Ramos (cell line): Measurements from ENCODE around the gene SLC27A4.

Source experiments
- in situ Hi-C: fragments of 300-500 bp; cut with MboI; formaldehyde crosslinking; loops from one replicate; pipeline ENCODE4 v1.14.3; 2022; ENCODE audit warnings: low sequenced_read_pairs; ENCODE audit not compliant: unreplicated experiment

Gene SLC27A4

DNA sequence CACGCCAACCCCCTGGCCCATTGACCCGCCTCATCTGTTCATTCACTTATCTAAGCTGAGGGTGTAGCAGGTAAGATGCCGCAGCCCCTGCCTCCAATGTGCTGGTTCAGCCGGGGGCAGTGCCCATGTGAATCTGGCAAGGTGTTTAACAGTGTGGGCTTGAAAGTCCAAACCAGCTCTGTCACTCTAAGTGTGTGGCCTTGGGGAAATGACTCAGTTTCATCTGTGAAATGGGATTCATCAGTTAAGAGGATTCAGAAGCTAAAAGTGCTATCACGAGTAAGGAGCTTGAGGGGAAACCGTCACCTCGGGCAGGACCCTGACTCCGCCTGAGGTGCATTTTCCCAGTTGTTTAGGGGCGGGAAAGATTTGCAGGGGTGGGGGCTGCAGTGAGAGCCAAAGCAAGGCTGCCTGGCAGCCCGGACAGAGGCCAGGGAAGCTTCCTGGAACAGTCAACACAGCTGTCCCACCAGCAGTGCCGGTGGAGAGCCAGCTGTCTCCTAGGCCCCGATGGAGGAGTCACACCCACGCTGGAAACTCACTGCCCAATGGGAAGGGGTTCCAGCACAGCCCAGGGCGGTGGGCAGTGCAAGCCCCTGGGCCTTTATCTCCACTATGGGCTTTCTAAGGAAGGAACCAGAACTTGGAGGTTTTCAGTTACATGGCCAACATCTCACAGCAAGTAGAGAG lies 21.1 kb downstream of the SLC27A4 start:
- in situ Hi-C loops = loop anchor here (5.0 kb wide), 1 partner anchor 56 kb away; no protein-coding TSS in a partner anchor

DNA sequence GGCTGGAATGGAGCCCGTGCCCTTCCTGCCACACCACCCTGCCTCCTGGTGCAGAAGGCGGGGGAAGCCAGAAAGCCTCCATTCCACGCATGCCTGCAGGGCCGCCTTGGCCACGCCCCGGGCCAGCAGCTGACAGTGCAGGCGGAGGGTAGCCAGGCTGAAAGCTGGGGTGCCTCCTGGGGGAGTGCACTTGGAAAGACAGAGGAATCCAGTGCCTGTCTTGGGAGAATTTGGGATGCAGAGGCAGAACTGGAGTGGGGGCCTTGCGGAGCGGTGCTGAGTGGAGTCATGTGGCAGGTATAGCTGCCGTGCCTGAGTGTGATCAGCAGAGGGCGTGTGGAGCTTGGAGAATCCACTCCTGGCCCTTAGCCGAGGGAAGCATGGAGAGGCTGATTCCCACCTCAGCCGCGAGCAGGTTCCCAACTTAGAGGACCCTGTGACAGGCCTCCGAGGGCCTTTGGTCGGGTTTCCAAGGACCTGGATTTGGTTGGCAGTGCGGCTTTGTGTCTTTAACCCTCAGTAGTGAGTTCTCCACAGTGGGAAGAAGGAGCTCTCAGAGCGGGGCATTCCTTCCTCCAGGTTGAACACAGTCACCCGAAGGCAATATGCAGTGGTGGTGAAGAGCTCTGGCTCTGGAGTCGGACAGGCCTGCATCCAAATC lies 21.8 kb downstream of the SLC27A4 start:
- in situ Hi-C loops = loop anchor here (5.0 kb wide), 1 partner anchor 55 kb away; no protein-coding TSS in a partner anchor

DNA sequence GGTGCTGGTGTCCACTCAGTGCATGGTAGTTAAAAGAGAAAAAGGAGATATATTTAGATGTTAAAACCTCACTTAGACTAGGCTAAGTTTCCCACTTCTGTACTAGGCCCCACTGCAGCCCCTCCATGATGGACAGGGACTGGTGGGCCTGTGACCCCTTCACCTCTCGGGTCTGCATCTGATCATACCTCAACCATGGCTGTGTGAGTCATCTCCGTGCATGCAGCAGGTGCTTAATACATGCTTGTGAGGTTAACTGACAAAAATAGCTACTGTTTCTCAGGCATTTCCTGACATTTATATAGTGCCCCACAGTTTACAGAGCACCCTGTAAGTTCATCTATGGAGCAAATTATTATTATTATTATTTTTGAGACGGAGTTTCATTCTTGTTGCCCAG lies 22.4 kb downstream of the SLC27A4 start:
- in situ Hi-C loops = loop anchor here (5.0 kb wide), 1 partner anchor 55 kb away; no protein-coding TSS in a partner anchor

DNA sequence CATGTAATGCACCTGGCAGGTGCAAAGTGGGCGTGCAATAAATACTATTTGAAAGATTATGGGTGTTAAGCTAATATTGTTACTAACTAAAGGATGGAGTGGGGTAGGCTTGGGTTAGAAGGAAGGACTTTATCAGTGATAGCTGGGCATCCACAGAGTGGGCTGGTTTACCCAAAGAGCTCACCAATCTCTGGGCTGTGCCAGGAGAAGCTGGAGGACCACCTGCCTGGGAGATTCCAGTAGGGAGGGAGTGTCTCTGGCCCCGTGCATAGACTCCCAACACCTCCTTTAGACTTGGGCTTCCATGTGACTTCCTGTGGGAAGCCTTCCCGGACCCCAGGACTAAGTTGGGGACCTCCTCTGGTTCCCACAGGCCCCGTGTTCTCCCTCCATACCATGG lies 25.2 kb downstream of the SLC27A4 start:
- in situ Hi-C loops = no loop called here

DNA sequence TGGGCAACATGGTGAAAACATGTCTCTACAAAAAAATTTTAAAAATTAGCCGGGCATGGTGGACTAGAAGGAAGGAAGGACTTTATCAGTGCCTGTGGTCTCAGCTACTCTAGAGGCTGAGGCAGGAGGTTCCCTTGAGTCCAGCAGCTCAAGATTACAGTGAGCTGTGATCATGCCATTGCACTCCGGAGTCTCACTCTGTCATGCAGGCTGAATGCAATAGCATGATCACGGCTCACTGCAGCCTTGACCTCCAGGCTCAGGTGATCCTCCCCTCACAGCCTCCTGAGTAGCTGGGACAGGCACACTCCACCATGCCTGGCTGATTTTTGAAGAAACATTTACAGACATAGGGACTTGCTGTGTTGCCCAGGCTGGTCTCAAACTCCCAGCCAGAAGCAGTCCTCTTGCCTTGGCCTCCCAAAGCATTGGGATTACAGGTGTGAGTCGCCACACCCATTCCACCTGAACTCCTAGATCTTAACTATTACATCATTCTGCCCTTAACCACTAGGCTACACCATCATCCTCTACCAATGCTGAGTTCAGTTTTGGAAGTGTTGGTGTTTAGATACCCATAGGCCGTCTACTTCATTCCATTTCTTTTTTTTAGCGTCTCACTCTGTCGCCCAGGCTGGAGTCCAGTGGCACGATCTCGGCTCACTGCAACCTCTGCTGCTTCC lies 28.8 kb downstream of the SLC27A4 start:
- in situ Hi-C loops = no loop called here

DNA sequence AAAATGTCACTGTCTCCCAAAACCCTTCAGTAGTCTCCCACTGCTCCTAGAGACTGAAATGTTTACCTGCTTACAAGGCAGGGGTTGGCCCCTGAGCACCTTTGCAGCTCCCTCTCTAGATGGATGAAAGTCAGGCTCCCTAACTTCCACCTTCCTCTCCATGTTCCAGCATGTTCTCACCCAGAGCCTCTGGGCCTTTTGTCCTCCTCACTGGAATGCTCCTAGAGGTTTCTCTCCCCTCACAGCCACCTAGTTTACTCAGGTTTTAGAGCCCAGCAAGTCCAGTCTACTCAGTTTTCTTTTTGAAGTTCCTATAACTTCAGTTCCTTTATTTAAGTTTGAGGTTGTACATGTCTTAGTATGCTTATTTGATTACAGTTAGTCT lies 30.0 kb downstream of the SLC27A4 start:
- in situ Hi-C loops = no loop called here

DNA sequence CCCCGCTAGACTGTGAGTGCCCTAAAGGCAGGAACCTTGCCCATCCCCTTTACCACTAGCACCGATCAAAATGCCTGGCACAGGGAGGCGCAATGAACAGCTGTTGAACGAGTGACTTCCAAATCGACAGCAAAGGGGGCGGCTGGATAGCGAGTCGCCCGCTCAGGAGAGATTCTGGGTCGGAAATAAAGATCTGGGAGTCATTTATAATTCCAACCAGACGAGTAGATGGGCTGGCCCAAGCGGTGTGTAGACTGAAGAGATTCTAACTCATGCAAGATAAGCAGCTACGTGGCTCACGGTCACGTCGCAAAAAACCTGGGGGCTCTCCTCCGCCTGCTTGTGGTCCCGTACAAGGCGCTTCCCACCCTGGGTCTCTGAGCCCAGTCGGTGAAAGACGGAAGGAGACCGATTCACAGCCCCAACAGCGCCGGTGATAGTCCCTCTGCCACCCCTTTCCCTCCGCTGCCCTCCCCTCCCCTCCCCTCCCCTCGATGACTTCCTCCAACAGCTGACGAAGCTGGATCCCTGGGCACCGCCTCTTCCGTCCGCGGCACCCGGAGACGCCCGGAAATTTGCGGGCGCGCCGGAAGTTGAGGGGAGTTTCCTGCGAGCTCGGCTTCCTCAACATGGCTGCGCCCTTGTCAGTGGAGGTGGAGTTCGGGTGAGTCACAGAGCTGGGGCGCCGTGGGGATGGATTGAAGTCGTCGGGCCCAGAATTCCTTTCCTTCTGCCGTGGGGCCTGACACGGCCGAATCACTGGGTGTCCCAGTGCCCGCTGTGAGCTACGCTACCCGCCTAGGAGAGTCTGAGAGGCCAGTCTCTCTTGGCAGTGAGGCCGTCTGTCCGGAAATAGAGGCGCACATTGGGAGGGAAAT lies 30.7 kb downstream of the SLC27A4 start, which contains the start of gene URM1:
TSS of gene URM1 (plus strand) at position 623 of the 878 bp plus-strand sequence. CDS start at position 630, 7 bp downstream.
- in situ Hi-C loops = no loop called here

DNA sequence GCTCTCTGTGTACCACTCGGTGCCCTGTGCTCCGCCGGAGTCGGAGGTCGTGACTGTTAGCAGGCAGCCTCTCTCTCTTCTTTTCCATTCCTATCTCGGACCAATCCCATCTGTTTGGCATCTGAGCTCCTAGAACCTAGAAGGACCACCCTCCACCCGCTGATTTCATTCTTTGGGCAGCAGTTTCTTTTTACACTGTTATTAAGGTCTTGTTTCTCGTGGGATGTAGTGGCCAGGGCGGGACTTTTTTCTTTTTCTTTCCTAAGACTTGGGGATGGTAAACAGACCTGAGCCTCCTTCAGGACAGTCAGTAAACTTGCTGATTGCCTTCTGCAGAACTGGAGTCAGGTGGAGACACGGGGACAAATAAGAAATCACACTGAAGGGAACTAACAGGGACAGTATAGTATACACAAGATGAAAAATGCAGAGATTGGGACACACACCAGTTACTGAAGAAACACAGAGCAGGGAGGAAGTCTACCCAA lies 31.3 kb downstream of the SLC27A4 start:
- in situ Hi-C loops = no loop called here

DNA sequence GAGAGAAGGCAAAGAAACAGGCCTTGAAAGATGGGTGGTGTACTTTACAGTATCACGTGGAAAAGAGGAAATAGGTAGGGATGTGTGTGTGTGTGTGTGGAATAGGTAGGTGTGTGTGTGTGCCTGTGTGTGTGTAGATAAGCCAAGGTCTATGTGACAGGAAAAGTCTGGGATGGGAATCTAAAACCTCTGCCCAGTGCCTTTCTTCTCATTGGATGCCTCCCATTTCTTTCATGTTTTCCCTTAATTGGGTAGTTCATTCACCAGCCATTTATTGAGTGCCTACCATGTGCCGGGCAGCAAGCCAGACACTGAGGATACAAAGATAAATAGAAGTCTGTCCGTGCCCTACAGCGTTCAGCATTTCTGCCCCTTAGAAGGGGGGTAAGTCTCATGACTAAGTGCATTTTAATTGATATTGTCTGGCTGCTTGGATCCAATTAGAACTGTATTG lies 31.9 kb downstream of the SLC27A4 start:
- in situ Hi-C loops = no loop called here

DNA sequence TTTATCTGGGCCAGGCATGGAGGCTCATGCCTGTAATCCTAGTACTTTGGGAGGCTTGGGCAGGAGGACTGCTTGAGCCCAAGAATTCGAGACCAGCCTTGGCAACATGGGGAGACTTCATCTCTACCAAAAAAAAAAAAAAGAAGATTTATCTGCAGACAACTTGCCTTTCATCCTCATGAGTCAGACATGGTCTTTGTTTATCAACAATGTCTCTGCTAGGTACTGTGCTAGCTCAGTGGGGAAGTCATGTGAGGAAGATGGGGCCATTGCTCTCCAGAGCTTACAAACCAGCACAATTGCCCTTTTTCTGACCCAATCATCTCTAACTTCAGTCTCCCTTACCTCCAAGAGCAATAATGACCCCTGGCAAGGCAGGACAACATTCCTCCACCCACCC lies 32.5 kb downstream of the SLC27A4 start:
- in situ Hi-C loops = no loop called here

DNA sequence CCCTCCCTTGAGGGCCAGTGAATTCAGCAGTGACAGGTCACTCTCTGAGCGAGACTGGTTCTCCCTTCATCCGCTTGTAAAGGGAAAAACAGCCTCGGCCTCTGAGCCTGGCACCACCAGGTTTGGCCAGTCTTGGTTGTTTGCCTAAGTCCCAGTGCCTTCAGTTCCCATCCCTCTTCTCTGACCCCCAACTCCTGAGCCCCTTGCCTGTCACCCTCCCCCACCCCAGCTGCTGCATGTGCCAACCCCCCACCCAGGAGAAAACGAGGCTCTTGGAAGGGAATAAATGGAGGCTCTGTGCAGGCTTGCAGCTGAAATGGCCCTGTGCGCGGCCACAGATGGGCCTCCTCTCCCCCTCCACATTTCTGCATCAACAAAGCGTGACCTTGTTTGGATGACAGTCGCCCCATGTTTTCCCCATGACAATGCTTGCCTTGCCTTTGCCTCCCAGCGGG lies 33.9 kb downstream of the SLC27A4 start:
- in situ Hi-C loops = no loop called here

DNA sequence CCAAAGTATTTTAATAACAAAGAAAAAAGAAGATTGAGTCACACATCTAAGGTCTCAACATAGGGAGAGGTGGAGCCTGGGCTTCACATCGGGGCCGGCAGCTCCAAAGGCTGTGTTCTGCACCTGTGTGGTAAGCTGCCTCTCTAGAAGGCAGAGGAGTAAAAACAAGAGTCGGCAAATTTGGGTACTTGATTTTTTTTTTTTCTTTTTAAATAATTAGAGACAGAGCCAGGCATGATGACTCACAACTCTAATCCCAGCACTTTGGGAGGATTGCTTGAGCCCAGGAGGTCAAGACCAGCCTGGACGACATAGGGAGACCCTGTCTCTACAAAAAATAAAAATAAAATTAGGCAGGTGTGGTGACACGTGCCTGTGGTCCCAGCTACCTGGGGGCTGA lies 35.5 kb downstream of the SLC27A4 start:
- in situ Hi-C loops = no loop called here

DNA sequence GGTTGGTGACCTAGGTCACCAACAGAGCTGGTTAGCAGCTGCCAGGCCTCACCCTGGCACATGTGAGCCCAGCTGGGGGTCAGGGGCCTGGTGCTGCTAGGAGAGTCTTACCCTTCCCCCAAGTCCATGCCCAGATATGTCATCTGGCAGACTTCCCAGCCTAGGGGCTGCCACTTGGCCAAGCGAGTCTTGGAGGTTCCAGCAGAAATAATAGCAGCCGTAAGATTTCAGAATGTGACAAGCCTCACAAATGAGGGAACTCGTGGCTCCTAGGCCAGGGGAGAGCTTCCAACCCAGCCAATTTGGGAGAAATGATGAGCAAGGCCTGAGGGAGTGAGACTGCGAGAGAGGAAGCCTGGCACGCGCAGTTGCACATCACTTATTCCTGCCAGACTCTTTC lies 41.9 kb downstream of the SLC27A4 start:
- in situ Hi-C loops = no loop called here

DNA sequence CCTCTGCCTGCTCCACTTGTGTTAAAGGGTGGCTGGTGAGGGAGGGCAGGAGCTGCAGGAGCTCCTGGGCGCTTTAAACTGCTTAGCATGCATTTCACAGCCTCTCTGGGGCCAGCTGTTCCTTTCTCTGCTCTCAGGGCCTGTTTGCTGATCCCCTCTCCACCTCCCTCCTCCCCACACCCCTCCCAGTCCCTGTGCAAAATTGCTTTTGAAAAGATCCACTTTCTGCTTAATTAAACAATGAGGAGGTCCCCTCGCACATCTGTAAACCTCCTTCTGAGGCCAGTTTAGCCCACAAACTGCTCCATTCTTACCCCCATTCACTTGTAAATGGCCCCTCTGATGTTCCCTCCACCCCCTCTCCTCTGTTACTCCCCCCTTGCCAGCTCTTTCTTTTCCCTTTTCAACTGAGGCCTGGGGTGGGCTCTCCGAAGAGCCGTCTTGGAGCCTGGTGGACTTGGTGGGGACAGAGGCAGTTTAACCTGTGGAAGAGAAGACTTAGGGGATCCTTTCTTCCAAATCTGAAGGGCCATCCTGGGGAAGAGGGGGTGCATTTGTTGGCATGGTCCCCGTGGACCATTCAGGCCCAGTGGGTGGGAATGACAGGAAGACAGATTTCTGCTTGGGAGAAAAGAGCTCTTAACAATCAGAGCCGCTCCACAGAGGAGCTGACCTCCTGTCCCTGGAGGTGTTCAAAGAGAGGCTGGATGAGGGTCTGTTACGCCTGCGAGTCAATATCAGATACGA lies 42.9 kb downstream of the SLC27A4 start:
- in situ Hi-C loops = no loop called here

DNA sequence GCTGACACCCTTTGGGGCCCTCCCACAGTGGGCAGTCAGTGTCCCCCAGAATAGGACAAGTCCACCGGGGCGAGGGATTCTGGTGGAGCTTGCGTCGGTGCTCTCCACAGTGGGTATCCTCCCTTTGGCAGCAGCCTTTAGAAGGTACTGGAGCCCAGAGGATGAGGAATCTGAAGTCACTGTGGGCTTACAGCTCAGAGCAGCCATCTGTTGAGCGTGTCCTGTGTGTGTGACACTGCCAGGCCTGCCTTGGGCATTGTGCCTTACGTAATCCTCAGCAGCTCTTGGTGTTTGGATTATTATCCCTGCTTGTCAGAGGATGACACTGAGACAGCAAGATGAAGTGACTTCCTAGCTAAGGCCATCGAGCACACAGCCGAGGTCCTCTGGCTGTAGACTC lies 43.5 kb downstream of the SLC27A4 start:
- in situ Hi-C loops = no loop called here

DNA sequence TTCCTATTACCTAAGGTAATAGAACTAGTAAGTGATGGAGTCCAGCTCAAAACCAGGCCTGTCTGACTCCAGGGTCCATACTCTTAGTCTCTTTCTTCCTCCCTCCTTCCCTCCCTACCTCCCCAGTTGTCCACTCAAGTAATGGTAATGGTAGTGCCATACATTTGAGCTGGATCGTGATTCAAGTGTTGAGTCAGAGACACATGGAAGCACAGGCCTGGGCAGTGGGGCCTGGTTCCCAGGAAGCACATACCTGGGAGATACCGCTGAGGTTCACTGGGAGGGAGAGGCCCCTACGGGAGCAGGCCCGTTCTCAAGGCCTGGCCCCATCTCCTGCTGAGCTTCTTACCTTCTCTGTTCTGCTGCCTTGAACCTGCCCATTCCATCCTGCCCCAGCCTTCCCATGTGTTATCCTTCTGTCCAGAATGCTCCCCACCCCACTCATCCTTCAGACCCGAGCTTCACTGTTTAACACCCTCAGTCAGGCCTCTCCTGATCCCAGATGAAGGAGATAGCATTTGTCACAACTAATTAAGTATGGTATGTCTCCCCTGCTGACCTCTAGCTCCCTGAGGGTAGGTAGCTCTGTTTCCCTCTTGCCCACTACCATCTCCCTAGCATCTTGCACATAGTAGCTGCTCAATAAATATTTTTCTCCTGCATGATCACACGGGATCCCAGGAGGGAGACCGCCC lies 44.6 kb downstream of the SLC27A4 start:
- in situ Hi-C loops = no loop called here

DNA sequence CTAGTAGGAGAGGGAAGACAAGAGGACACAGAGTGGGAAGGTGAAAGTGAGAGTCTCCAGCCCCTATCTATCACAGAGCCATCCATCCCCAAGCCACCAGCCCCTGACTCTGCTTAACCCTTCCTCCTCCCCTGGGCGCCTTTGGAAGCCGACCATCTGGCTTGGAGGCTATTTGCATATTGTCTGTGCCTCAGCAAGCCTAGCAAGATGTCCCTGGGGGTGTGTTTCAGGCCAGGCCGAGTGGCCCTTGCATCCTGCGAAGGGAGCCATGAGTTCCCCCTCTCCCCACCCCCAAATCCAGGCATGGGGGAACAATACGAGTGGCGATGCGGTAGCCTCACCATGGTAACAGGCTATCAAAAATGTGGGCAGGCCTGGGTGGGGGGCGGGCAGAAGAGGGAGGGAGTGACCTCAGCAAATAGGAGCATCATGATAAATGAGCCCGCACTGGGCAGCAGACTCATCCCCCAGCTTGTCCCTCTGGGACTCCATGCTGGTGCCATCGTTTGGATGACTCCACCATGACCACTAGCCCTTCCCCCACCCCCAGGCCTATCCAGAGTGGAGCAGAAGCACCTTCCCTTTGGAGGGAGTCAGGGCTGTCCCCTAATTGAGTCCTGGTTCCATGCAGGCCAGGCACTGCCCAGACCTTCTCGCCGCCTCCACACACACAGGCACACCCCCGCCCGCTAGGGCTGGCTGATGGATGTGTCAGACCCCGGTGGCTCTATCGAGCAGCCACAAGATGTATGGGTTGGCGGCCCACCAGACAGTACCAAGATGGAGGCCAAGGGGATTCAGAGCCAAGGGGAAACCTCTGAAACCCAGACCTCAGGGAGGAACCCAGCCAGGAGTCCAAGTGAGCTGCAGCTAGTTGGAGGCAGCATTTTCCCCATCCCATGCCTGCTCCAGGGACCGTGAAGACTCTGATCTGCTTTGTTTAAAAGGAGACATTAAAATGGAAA lies 45.5 kb downstream of the SLC27A4 start:
- in situ Hi-C loops = no loop called here

DNA sequence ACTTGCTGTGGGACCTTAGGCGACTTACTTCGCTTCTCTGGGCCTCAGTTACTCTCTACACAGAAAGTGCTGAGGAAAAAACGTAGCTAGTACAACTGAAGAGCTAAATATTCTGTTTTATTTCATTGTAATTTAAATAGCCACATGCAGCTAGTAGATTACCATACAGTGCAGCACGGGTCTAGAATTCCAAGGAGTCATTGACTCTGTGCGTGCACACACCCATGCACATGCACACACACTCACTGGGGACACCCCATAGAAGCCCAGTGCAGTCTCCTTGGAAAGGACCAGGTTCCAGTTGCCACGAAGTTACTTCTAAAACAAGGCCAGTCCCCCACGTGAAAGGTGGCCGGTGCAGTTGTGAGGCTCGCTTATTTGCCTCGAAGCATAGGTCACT lies 47.8 kb downstream of the SLC27A4 start:
- in situ Hi-C loops = no loop called here
